GM12873 (cell line): Measurements from ENCODE around the gene NEMP2.

ENCODE experiments used
- TF ChIP-seq, protein P1 (sequence below): IDR thresholded peaks from 2 replicates; pipeline ENCODE4 v1.5.1; 2012; ENCODE audit warnings: low read depth, mild to moderate bottlenecking, moderate library complexity, low read length, control low read depth; ENCODE audit not compliant: insufficient read depth; ENCODE audit errors: missing control alignments

The NEMP2 gene

DNA sequence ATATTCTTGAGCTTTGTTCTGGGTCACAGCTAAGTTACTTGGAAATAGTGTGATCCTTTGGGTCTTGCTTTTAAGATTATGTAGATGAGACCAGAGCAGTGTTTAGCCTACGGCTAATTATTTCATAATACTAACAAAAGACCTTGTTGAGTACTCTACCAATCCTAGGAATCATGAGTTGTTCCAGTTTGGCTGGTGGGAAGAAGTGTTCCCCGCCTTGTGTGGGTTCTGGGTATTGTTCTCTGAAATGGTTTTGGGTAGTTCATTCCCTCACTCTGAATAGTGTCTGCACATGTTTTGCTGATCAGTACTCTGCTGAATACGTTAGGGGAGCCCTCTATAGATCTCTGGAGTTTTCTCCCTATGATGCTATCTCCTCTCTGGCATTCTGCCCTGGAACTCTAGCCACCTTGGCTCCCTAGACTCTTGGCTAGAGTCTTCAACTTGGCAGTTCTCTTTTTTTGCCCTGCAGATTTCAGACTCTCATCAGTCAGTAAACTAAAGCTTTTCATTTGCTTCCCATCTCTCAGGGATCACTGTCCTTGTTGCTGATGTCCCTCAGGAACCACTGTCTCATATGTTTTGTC is 48.4 kb downstream of the NEMP2 start:
- TF ChIP-seq, protein P1, sequence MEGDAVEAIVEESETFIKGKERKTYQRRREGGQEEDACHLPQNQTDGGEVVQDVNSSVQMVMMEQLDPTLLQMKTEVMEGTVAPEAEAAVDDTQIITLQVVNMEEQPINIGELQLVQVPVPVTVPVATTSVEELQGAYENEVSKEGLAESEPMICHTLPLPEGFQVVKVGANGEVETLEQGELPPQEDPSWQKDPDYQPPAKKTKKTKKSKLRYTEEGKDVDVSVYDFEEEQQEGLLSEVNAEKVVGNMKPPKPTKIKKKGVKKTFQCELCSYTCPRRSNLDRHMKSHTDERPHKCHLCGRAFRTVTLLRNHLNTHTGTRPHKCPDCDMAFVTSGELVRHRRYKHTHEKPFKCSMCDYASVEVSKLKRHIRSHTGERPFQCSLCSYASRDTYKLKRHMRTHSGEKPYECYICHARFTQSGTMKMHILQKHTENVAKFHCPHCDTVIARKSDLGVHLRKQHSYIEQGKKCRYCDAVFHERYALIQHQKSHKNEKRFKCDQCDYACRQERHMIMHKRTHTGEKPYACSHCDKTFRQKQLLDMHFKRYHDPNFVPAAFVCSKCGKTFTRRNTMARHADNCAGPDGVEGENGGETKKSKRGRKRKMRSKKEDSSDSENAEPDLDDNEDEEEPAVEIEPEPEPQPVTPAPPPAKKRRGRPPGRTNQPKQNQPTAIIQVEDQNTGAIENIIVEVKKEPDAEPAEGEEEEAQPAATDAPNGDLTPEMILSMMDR = no peak

DNA sequence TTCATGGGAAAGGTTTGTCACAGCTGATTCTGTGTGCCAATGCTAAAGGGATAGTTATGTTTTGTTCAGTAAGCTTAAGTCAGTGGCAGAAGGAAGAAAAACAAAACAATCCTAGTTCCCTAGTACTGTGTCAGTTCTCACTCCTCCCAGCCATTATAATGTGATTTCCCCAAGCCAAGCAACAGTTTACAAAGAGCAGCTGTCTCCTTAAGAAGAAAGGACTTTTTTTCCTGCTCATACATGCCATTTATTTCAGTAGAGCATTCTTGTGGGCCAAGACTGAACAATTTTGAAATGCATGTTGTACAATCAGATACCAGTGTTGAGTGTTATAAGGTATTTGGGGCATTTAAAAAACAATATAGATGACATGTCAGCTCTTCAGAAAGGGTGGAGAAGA is 52.1 kb downstream of the NEMP2 start:
- TF ChIP-seq, protein P1 = no peak

DNA sequence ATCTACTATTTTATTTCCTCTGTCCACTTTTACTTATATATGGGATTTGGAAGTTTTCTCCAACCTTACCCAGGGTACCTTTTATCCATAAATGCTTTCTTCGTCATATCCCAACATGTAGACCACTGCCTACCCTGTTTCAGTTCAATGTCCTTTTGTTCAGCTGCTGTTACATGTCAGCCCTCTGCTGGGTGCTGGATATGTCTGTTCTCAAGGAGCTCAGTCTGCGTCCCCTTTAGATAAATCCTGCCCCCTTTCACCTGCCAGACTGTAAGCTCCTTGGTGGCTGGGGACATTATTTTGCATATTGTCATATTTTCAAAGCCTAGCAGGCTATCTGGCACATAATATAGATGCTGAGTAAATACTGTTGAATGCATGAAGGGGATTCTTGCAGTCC is 53.2 kb downstream of the NEMP2 start:
- TF ChIP-seq, protein P1 = no peak

GRCh38 chr2:190478572-190479195 is 55.8 kb downstream of the NEMP2 start:
- TF ChIP-seq, protein P1 = no peak

DNA sequence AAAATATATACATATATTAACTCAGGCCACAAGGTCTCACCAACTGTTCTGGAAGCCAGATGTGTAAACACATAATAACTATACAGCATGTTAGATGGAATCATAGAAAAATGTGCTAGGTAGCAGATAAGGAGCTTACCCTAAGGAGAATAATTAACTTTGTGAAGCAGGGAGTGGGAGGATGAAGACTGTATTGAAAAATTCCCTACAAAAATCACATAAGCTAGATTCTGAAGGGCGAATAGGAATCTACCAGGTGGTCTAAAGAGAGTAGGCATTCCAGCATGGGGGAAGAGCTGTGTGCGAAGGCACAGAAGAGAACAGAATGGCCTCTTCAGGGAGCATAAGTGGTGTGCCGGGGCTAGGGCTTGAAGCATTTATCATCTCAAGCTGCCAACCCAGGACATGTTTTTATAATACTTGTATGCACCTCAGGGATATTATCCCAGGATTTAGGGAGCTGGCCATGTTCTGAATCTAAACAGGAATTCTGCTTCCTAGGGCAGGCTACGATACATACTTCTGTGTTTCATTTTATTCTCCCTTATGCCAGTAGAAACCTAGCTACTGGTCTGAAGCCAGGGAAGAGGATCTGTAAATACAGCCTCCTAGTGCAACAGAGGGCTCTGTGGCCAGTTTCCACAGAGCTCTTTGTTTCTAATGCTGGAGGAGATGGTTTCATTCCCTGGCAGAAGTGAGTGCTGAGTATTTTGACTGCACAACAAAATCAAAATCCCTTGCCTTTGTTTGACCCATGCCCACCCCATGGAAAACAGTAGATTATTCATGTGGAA is 56.7 kb downstream of the NEMP2 start:
- TF ChIP-seq, protein P1 = no peak

DNA sequence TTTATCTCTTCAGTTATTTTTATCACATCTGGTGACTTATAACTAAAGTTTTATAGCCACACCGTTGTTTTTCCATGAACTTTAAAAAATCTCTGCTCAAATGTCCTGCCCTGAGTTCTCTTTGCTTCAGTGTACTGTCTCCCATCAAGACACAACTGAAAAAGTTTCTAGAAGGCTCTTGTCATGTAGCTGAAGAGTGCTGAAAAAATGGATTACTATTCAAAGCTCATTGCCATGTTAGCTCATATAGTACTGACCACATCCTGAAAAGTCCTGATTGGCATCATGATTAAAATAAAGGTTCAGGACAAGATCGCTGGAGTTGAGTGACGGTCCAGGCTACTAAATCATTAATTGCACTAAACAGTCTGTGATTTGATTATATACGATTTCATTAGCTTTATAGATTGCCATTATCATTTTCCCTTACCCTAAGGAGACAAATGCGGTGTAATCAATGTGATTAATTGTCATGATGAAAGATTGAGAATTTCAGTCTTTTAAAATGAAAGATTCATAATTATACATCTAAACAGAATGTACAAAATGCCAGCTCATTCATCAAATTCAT is 64.2 kb downstream of the NEMP2 start:
- TF ChIP-seq, protein P1 = no peak

- TF ChIP-seq, protein P1 = no peak
Observed at GRCh38 chr2:190469771-190470170, 64.8 kb downstream of the NEMP2 start.
